ENCODE results near the gene HEG1. TPM values are rescaled to one million over a fixed set of nuclear protein-coding genes. Genes with fewer than 3 reads are reported as not detected.

Gene HEG1
- total and polyA plus RNA-seq, 2 of the 8 experiments (the other 6 are each of a cell fraction or from before 2014, with no cell fraction given) = 5.3 to 9.7 TPM

DNA sequence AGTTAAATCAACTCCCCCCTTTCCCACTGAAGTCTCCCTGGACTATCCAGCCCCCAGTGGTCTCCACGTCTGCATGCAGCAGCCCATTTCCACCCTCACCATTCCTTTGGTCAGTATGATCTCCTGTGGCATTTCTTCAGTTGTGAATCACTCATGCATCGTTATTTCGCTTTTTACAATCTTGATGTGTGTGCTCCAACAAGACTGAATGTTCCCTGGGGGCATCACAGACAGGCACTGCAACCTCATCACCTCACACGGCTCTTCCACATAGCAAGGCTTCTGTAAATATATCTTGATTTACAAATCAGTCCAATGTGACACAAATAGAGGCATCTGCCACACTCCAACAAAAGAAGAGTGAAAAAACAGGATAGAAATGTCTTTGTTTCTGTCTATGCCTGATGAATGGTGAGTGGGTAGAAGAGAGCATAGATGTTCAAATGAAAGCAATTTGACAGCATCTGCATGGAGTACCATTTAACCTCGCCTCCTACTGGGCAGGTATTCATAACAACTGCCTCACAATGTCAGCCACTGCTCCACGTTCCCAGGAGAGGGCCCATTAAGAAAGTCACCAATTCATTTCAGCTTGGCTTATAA, 5.2 kb downstream of the HEG1 start:
- H3K27me3 ChIP-seq (replicated peaks in 1 of 4; ENCODE audit: control insufficient read depth in 3 of 4, extremely low read depth in 1 of 4, insufficient read depth in 3 of 4, low read length in 3 of 4) = peaks cover 0 to 12% (median 4%) of the 10 kb centered on the region in 4 experiments; a peak in 4 of 7 replicates
- H3K18ac ChIP-seq (ENCODE audit: extremely low read depth, low read length) = 0 out of 2 replicates have a peak overlapping the region, but pooled peaks have one; percentile 10
- H2BK12ac ChIP-seq (ENCODE audit: low read depth, low read length) = no peak overlapping the region
- H2BK5ac ChIP-seq (ENCODE audit: low read depth, low read length) = no peak overlapping the region
- WGBS, 2 experiments (ENCODE audit: extremely low coverage in 1 of 2, insufficient coverage in 1 of 2, insufficient read length in 1 of 2, insufficient replicate concordance in 2 of 2, low coverage in 1 of 2, low lambda C conversion rate in 2 of 2, missing lambda C conversion rate in 1 of 2) = 70% methylated on average over 6 of the region's 6 CpGs; no CpG with 5 or more reads in 1 of the 2 experiments
- no peak overlapping the region for H2BK20ac ChIP-seq (ENCODE audit: low read length)
- H3K56ac ChIP-seq (replicated peaks; ENCODE audit: insufficient read length, low read depth, low read length) = no peak overlapping the region
- H3K36me3 ChIP-seq (ENCODE audit: control insufficient read depth in 2 of 4, insufficient read depth in 4 of 4, low read length in 3 of 4) = no peaks in the 10 kb centered on the region
- H3K4ac ChIP-seq (replicated peaks; ENCODE audit: insufficient read length, low read depth, low read length) = no peak overlapping the region
- H3K14ac ChIP-seq (ENCODE audit: insufficient read length) = no peak overlapping the region
- H3K23me2 ChIP-seq (ENCODE audit: low read depth, low read length) = peaks cover 6% of the 10 kb centered on the region; the same call in 1 of the 2 replicates
- no peak overlapping the region for H2AFZ ChIP-seq (ENCODE audit: low read length)
- no peak overlapping the region for H2BK120ac ChIP-seq (replicated peaks; ENCODE audit: low read depth, low read length)
- peak overlapping the region in 1 of 2 experiments; percentile 7; a peak in 2 of 4 replicates for H3K4me2 ChIP-seq (ENCODE audit: insufficient read depth in 1 of 2, low read depth in 2 of 2, low read length in 2 of 2)
- ChIA-PET POLR2A (ENCODE audit: partially characterized antibody) (no interaction called here), CTCF (ENCODE audit: partially characterized antibody) (interaction anchor here (0.6 kb wide), 1 partner anchor 530 kb away, joined by 7 read pairs; no protein-coding TSS in a partner anchor)
- DNase-seq (ENCODE audit: low read depth in 1 of 2, low spot score in 2 of 2) (no peak), FAIRE-seq (no peak)
- H3K79me1 ChIP-seq (ENCODE audit: low read depth, low read length) = peaks cover 3% of the 10 kb centered on the region; the same call in 1 of the 2 replicates
- no peak overlapping the region for H4K91ac ChIP-seq (replicated peaks; ENCODE audit: insufficient read length, low read length)
- no peaks in the 10 kb centered on the region for H4K20me1 ChIP-seq (replicated peaks in 1 of 2; ENCODE audit: control insufficient read depth in 1 of 2, insufficient read depth in 2 of 2, low read length in 2 of 2)
- no peak overlapping the region for H4K8ac ChIP-seq (ENCODE audit: extremely low read depth, insufficient read depth, low read length)
- no peak overlapping the region for H3K27ac ChIP-seq (ENCODE audit: low read depth, low read length)
- no peaks in the 10 kb centered on the region for H3K79me2 ChIP-seq (ENCODE audit: control insufficient read depth in 1 of 2, insufficient read depth in 2 of 2, low read length in 2 of 2)
- no peaks in the 10 kb centered on the region for H3K9me3 ChIP-seq (ENCODE audit: insufficient read depth in 2 of 2, low read depth in 1 of 2, low read length in 1 of 2)
- no peak overlapping the region for H3K23ac ChIP-seq (ENCODE audit: insufficient read length)
- H3K4me1 ChIP-seq (replicated peaks in 1 of 4; ENCODE audit: control insufficient read depth in 3 of 4, insufficient read depth in 4 of 4, low read length in 3 of 4) = peaks cover 14 to 30% (median 25%) of the 10 kb centered on the region in 4 experiments
- H2AK5ac ChIP-seq (ENCODE audit: low read depth, low read length) = no peak overlapping the region
- no peak overlapping the region for H4K5ac ChIP-seq (ENCODE audit: insufficient read length, low read depth, low read length)
- H3K4me3 ChIP-seq (ENCODE audit: extremely low read depth in 1 of 4, insufficient read depth in 2 of 4, low read depth in 3 of 4, low read length in 4 of 4) = no peak overlapping the region
- no peak overlapping the region for H3K9ac ChIP-seq (replicated peaks in 1 of 4; ENCODE audit: extremely low read depth in 1 of 4, low read depth in 3 of 4, low read length in 3 of 4)
- H2BK15ac ChIP-seq (ENCODE audit: low read length) = no peak overlapping the region
- TF ChIP-seq EGR1 (IDR thresholded peaks at IDR 0.05; ENCODE audit: borderline replicate concordance, low read depth, low read length) = no peak
- TF ChIP-seq POU5F1 (IDR thresholded peaks at IDR 0.05; ENCODE audit: low read depth, low read length) = no peak
- no peak for TF ChIP-seq TCF12 (IDR thresholded peaks at IDR 0.05; ENCODE audit: low read depth, low read length)
- no peak for TF ChIP-seq HDAC2 (IDR thresholded peaks at IDR 0.05; ENCODE audit: borderline replicate concordance in 1 of 2, low read depth in 2 of 2, low read length in 2 of 2)
- no peak for TF ChIP-seq BACH1 (IDR thresholded peaks at IDR 0.05; ENCODE audit: low read length)
- no peak for TF ChIP-seq EP300 (IDR thresholded peaks at IDR 0.05; ENCODE audit: borderline replicate concordance in 1 of 2, low read depth in 2 of 2, low read length in 2 of 2)

All from H1 (cell line).